Skeletal muscle tissue (tissue), 4 donors: ENCODE results near the gene XRCC5. TPM values are rescaled to one million over a fixed set of nuclear protein-coding genes. Genes with fewer than 3 reads are reported as not detected.
"Not testable (repeated sequence)": the region's sequence is repeated elsewhere in the genome, so short reads cannot be mapped to it uniquely, and the experiment has no call there.

Experiments
- H3K27ac ChIP-seq: one replicate; pipeline ENCODE4 v1.7.0; 2013; ENCODE audit warnings: mild to moderate bottlenecking, low read depth, low read length, inconsistent platforms
- H3K27me3 ChIP-seq, 3 donors: one replicate each; pipeline ENCODE4 v1.7.0; 2013; ENCODE audit warnings: low read length in 3 of 3; ENCODE audit not compliant: control insufficient read depth in 3 of 3, insufficient read depth in 3 of 3
- H3K36me3 ChIP-seq, 3 donors: one replicate each; pipeline ENCODE4 v1.7.0; 2013; ENCODE audit warnings: low read length in 3 of 3; ENCODE audit not compliant: control insufficient read depth in 3 of 3, insufficient read depth in 3 of 3
- H3K4me1 ChIP-seq, 3 donors: one replicate each; pipeline ENCODE4 v1.7.0; 2013; ENCODE audit warnings: low read length in 3 of 3, mild to moderate bottlenecking in 3 of 3; ENCODE audit not compliant: control insufficient read depth in 3 of 3, insufficient read depth in 3 of 3
- H3K4me3 ChIP-seq, 3 donors: one replicate each; pipeline ENCODE4 v1.7.0; 2013; ENCODE audit warnings: low read length in 3 of 3
- H3K9ac ChIP-seq, 3 donors: one replicate each; pipeline ENCODE4 v1.7.0; 2013; ENCODE audit warnings: low read length in 3 of 3, mild to moderate bottlenecking in 3 of 3, moderate library complexity in 2 of 3, low read depth in 1 of 3
- H3K9me3 ChIP-seq, 3 donors: one replicate each; pipeline ENCODE4 v1.7.0; 2013; ENCODE audit warnings: low read length in 3 of 3; ENCODE audit not compliant: control insufficient read depth in 3 of 3
- total RNA-seq: library from RNA; depleted of rRNA; stranded (reverse); fragments of >200 nt; gene quantifications from one replicate; pipeline ENCODE4 v1.2.3, GENCODE V29; 2014
- donor health status: Osteomylitis.

Gene XRCC5
- total RNA-seq, 1 donor from 2014 or later, result 188 TPM

DNA sequence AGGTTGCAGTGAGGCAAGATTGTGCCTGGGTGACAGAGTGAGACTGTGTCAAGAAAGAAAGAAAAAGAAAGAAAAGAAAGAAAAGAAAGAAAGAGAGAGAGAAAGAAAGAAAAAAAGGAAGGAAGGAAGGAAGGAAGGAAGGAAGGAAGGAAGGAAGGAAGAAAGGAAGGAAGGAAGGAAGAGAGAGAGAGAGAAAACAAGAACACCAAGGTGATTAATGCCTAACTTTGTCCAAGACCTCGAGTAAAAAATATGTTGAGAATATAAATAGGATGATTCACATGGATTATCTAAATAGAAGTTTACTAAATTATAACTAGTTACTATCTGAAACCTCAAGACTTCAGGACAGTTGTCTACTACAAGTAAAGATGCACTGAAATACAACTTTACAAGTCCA is 34.8 kb upstream of the XRCC5 start:
- Histone ChIP-seq H3K9ac (no peak overlapping the region), H3K4me1 (no peaks in the 10 kb centered on the region), H3K9me3 (no peaks in the 10 kb centered on the region), H3K27ac (no peak overlapping the region), H3K36me3 (no peaks in the 10 kb centered on the region), H3K4me3 (no peak overlapping the region), H3K27me3 (no peaks in the 10 kb centered on the region)

DNA sequence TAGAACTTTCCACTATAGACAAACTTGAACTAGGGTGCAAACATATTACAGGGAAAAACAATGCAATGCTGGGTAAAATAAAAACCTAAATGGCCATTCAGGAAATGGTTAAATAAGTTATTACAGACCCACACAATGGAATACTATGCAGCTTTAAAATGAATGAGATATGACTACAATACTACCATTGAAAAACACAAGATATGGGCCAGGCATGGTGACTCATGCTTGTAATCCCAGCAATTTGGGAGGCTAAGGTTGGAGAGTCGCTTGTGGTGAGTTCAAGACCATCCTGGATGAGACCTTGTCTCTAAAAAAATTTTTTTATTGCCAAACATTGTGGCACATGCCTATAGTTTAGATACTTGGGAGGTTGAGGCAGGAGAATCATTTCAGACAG is 34.4 kb upstream of the XRCC5 start:
- no peak overlapping the region for H3K27ac ChIP-seq
- no peak overlapping the region for H3K4me3 ChIP-seq
- no peaks in the 10 kb centered on the region for H3K36me3 ChIP-seq
- H3K9me3 ChIP-seq, result no peaks in the 10 kb centered on the region
- H3K9ac ChIP-seq, result no peak overlapping the region
- H3K27me3 ChIP-seq, result no peaks in the 10 kb centered on the region
- no peaks in the 10 kb centered on the region for H3K4me1 ChIP-seq

DNA sequence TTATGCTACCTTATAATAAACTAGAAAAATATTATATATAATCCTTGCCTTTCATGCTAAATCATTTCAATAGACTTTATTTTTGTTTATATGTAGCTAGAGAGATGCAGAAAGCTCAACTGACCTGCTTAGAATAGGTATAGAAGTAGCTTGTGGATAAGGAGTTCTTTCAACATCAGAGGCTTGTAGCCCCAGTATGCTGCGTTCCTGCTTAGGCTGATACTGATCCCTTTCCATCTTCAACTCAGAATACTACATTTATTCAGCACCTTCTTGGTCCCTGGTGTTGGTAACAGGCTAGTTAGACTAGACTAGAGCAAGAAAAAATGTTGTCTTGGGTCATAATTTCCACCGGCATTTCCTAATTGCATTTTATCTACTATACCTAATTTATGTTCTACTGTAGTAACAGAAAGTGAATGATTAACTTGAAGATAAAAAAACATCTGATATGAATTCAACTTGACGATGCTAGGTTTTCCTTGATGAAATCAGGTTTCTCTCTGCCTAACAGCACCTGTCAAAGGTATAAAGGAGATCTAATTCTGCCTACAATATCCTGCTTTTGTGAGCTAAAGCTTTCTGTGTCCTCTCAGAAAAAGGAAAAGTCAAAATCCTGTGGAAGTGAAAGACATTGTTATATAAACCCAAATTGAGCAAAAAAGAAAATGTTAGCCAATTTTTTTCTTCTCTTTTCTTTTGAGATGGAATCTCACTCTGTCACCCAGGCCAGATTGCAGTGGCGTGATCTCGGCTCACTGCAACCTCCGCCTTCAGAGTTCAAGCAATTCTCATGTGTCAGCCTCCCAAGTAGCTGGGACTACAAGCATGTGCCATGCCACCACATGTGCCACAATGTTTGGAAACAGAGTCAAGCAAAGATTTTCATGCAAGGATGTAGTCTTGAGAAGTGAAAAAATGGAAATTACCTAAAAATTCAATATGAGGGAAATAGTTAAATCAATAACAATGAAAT is 33.4 kb upstream of the XRCC5 start:
- H3K36me3 ChIP-seq, result no peaks in the 10 kb centered on the region
- H3K4me1 ChIP-seq, result no peaks in the 10 kb centered on the region
- H3K27ac ChIP-seq, result no peak overlapping the region

DNA sequence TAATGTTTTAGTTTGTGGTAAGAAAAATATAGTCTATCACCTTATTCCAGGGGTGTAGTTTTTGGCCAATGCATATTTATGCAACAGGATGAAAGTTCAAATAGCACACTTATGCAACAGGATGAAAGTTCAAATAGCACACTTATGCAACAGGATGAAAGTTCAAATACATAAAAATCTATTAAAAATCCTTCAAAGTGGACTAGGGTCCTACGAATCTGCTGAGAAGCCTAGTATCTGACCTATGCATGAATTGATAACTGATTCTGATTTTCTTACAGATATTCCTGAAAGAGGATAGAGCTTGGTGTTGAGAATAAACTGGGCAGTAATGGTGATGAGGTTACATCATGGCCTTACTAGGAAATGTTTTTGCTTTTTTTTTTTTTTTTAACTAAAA is 30.4 kb upstream of the XRCC5 start:
- no peak overlapping the region for H3K4me3 ChIP-seq
- peaks cover 0 to 4% (median 0%) of the 10 kb centered on the region in 3 donors for H3K27me3 ChIP-seq
- no peaks in the 10 kb centered on the region for H3K9me3 ChIP-seq
- no peaks in the 10 kb centered on the region for H3K36me3 ChIP-seq
- H3K27ac ChIP-seq, result no peak overlapping the region
- peaks cover 8 to 12% (median 9%) of the 10 kb centered on the region in 3 donors for H3K4me1 ChIP-seq
- H3K9ac ChIP-seq, result no peak overlapping the region

More for the DNA sequence above, 33.4 kb upstream of the XRCC5 start:
- no peaks in the 10 kb centered on the region for H3K27me3 ChIP-seq
- no peak overlapping the region for H3K4me3 ChIP-seq
- H3K9ac ChIP-seq, result no peak overlapping the region
- H3K9me3 ChIP-seq, result no peaks in the 10 kb centered on the region

DNA sequence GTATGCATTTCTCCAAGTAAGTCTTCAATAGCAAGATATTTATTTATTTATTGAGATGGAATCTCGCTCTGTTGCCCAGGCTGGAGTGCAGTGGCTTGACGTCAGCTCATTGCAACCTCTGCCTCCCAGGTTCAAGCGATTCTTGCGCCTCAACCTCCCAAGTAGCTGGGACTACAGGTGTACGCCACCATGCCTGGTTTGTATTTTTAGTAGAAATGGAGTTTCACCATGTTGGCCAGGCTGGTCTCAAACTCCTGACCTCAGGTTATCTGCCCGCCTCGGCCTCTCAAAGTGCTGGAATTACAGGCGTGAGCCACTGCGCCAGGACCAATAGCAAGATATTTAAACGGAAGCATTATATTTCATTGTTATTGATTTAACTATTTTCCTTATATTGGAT is 29.1 kb upstream of the XRCC5 start:
- H3K36me3 ChIP-seq, H3K27me3 ChIP-seq, H3K27ac ChIP-seq, H3K4me3 ChIP-seq, H3K9me3 ChIP-seq, H3K9ac ChIP-seq: not testable (repeated sequence)
- peaks cover 8 to 12% (median 9%) of the 10 kb centered on the region in 3 donors for H3K4me1 ChIP-seq

DNA sequence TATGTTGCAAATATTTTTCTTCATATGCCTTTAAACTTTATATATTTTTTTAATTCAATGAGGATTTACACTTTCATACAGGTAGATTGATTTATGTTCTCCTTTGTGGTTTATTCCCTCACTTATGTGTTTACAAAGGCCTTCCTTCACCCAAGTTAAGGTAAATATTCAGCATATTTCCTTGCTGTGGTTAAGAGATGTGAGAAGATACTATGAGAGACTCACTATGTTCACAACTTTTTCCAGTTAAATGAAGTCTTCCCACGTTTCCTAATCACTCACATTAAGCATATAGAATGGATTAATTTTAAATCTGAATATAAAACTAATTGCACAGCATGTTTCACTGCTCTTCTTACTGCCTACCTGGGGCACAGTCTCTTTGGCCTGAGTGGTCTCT is 28.1 kb upstream of the XRCC5 start:
- Histone ChIP-seq H3K27ac (no peak overlapping the region), H3K9me3 (no peaks in the 10 kb centered on the region), H3K9ac (peak overlapping the region; percentile 74 to 89 (median 76)), H3K27me3 (peaks cover 0 to 4% (median 0%) of the 10 kb centered on the region in 3 donors), H3K4me3 (peak overlapping the region; percentile 82 to 90 (median 89)), H3K4me1 (peaks cover 8 to 12% (median 9%) of the 10 kb centered on the region in 3 donors), H3K36me3 (no peaks in the 10 kb centered on the region)

DNA sequence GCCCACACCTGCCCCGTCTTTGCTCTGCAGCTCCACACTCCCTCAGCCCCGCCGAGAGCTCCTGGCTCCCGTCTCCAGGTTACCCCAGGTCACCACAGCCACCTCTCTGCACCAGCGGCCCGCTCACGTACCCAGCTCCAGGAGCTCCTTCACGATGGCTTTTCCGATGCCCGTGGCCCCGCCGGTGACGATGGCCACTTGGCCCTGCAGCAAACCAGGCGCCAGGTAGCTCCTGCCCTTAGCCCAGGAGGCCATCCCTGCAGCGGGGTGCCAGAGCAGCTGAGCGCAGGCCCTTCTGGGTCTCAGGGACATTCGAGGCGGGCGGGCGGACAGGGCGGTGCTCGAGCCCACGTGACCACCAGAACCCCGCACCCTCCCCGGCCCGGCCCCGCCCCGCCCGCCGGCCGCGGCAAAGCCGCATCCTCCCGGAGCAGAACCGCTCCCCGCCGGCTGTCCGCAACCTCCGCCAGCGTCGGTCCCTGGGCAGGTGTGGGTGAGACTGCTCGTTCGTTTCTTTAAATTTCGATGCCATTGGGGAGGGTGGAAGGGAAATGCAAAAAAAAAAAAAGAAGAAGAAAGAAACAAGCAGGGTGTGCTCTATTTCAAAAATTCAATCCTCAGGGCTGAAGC is 27.5 kb upstream of the XRCC5 start, which contains the start of the genes PECR and TMEM169:
PECR (minus strand) TSS at position 323 of the 630 bp plus-strand sequence; CDS start at position 255, 68 bp downstream.
TMEM169 (plus strand) TSS at position 433 of the 630 bp plus-strand sequence. CDS start 14,045 bp downstream, outside the sequence.
- Histone ChIP-seq H3K4me3 (peak within 1 kb of the TSS; percentile 82 to 90 (median 89)), H3K4me1 (peaks cover 8 to 12% (median 9%) of the 10 kb centered on the region in 3 donors), H3K27ac (no peak within 1 kb of the TSS), H3K36me3 (no peaks in the 10 kb centered on the region), H3K9me3 (no peaks in the 10 kb centered on the region), H3K9ac (peak within 1 kb of the TSS; percentile 74 to 89 (median 76)), H3K27me3 (peaks cover 0 to 4% (median 0%) of the 10 kb centered on the region in 3 donors)

DNA sequence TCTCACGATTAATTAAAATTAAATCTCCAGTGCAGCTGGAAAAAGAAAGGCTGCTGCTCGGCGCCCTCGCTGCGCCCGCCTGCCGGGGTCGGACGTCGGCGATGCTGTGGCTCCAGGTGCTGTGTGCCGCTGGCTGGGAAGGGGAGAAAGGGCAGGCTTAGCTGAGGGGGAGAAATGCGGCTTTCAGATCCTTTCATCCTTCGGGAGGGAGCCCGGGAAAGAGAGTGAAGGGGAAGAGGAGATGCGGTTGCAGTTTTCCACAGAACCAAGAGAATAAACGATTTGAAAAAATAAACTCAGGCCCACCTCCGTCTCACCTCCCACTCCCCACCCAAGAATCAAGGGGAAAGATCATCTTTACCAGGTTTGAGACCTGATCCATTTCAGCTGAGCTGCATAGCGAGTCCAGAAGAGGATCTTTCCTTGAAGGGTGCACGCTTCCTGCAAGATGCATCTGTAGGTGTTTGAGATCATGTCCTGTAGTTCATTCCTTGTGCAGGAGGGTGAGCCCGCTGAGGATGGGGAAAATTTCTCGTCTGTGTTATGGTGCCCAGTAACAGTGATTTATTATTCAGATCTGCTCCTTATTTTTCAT is 26.9 kb upstream of the XRCC5 start:
- Histone ChIP-seq H3K4me1 (peaks cover 8 to 12% (median 9%) of the 10 kb centered on the region in 3 donors), H3K27me3 (peaks cover 0 to 4% (median 0%) of the 10 kb centered on the region in 3 donors), H3K9ac (peak overlapping the region; percentile 59 to 70 (median 64)), H3K36me3 (no peaks in the 10 kb centered on the region), H3K27ac (no peak overlapping the region), H3K9me3 (no peaks in the 10 kb centered on the region), H3K4me3 (peak overlapping the region; percentile 82 to 90 (median 89))

DNA sequence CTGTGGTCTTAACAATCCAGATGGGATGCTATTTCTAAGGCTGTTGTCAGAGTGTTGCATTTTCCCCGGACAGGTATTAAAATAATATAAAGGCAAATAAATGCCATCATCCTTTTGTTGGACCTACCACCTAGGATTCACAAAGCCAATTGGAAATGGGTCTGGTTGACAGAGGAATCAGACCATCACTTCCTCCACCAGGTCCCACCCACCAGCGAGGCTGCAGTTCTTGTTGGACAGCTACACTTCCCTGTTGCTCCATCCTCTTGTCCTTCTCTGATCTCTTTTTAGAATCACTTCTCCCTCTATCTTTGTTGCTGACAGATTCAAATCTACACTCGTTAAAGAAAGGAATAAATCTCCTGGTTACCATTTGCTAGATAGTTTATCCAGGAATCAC is 26.3 kb upstream of the XRCC5 start:
- peaks cover 8 to 12% (median 9%) of the 10 kb centered on the region in 3 donors for H3K4me1 ChIP-seq
- H3K9ac ChIP-seq, result no peak overlapping the region
- no peak overlapping the region for H3K4me3 ChIP-seq
- no peaks in the 10 kb centered on the region for H3K9me3 ChIP-seq
- H3K27me3 ChIP-seq, result peaks cover 0 to 4% (median 0%) of the 10 kb centered on the region in 3 donors
- H3K27ac ChIP-seq, result no peak overlapping the region
- H3K36me3 ChIP-seq, result no peaks in the 10 kb centered on the region
